ENCODE measurements around the gene SCT.

SCT gene

DNA sequence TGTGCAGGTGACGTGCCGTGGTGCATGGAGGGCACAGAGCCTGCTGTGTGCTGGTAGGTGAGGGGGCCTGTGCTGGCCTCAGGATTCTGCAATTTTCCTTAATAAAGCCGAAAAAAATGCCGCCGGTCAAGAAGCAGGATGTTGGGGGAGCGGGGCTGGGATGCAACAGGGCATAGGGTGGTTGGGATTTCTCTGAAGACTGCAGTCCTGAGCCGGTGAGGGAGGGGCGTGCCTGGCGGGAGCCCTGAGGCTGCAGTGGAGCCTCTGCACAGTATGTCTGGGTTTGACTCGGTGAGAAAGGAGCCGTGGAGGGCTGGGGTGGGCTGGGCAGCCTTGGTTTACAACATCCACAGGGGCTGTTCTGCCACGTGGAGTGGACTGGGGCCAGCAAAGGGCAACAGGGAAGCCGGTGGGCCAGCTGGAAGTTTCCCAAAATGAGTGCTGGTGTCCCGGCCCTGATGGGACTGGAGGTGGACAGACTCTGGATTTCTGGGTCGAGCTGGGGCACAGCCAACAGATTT lies 3.6 kb downstream of the SCT start:
- DNase-seq (ENCODE audit: low read depth in 3 of 3): no peak

GRCh38 chr11:621838-622237 lies 5.1 kb downstream of the SCT start:
- no peak for DNase-seq (ENCODE audit: low read depth in 3 of 3)

GRCh38 chr11:620935-621814 lies 5.8 kb downstream of the SCT start:
- no peak for DNase-seq (ENCODE audit: low read depth in 3 of 3)

- DNase-seq (ENCODE audit: low read depth in 3 of 3): no peak
These were observed 6.8 kb downstream of the SCT start for GRCh38 chr11:620201-620600.

DNA sequence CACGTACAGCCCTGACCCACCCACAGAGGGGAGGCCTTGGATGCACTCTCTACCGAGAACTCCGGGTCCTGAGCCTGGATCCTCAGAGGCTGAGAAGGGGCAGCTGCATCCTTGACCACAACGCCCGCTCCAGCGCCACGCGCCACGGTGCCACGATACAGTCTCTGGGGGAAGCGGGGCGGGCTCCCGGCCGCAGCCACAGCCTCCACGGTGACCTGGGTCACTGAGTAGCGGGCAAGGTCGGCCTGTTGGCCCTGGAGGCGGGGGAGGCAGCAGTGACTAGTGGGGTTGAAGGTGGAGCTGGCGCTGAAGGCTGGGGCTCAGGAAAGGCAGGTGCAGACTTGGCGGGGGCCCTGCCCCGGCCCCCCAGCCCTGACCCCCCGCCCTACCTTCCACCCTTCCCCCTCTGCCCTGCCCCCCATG lies 7.3 kb downstream of the SCT start:
- no peak for DNase-seq (ENCODE audit: low read depth in 3 of 3)

DNA sequence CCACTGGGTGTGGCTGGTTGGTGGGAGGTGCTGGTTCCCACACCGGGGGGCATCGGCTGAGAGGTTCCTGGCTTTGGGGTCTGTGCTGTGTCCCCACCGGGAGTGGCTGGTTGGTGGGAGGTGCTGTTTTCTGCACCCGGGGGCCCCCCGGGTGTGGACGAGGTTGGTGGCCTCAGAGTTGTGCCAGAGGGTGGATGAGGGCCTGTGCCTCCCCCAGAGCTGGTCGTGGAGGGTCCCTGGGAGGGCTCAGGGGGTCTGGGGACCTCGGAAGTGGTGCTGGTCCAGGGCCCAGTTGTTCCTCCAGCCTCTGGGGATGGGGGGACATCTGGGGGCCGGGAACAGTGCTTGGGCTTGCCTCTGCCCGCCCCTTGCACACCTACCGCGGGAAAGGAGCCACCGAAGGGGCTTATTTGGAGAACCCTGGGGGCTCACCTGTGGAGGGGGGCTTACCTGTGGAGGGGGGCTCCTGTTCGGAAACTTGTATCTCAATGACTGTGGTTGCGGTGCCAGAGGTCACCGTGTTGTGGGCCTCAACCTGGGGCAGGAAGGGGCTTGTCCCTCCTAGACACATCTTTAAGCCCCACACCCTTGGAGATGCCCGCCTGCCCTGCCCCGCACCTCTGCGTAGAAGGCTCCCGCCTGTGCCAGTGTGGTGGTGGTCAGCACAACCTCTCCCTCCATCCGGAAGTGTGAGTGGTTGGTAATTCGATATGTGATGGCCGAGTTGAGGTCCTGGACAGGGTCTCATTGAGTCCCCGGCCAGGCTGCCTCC lies 7.9 kb downstream of the SCT start:
- DNase-seq (ENCODE audit: low read depth in 3 of 3): no peak

DNA sequence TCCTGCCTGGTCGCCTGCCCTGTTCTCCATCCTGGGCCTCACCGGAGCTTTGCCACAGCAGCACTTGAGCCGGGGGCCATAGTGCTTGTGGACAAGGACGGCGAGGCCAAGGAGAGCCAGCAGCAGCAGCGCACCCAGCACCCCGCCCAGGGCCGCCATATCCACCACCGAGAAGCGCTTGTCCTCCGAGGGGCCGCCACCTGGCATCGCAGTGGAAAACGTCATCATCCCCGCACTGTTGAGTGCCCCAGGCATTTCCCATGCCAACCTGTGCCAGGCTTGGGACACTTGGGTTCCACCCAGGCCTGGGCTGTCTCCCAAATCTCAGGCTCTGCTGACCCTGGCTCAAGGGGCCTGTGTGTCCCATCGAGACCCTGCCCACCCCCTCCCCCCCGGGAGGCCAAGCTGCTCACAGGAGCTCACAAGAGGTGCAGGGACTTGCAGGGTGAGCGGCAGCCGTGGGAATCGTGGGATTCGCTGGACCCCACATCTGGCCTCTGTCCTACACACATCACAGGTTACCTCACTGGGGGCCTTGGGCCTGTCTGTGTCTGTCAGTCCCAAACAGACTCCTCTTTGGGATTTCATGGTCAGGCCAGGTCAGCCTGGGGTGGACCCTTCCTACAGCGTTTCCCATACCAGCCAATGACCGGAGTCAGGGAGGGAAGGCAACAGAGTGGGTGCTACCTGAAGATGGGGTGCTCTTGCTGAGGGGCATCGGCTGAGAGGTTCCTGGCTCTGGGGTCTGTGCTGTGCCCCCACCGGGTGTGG lies 8.9 kb downstream of the SCT start:
- no peak for DNase-seq (ENCODE audit: low read depth in 3 of 3)

- DNase-seq (ENCODE audit: low read depth in 3 of 3): no peak
These were observed 9.6 kb downstream of the SCT start for GRCh38 chr11:617199-617911.

- no peak for DNase-seq (ENCODE audit: low read depth in 3 of 3)
These were observed 10.4 kb downstream of the SCT start for GRCh38 chr11:616320-617198.

DNA sequence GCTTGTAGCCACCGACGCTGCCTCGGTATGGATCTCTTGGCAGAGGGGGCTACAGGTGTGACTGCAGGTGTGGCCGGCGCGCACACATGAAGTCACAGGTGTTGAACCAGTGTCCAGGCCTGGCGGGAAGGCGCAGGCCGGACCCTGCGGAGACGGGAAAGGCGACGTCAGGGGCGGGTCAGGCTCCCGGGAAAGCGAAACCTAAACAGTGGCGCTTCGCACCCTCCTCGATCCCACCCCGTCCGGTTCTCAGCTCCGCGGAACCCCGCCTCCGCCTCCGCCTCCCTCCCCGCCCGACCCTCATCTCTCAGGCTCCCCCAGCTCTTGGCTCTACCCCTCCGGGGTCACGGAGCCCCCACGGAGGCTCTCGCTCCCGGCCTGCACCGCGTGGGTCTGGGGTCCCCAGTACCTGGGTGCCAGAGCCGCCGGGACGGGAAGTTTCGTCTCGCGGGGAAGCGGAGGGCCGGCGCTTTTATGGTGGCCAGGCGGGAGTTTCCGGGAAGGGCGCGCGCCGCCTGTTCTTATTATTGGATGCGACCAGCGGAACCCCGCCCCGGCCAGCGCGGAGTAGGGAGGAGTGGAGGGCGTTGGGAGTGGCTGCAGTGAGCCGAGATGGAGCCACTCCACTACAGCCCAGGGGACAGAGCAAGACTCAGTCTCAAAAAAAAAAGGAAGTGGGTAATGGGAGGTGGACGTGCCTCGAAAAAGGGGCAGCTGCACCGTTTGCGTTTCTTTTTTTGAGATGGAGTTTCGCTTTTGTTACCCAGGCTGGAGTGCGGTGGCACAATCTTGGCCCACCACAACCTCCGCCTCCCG lies 11.3 kb downstream of the SCT start, which contains the start of gene IRF7:
Gene IRF7 (minus strand): TSS at position 447 of the 816 bp plus-strand sequence. CDS start 586 bp downstream, outside the sequence.
- peak; percentile 58 to 85 (median 70) for DNase-seq (ENCODE audit: low read depth in 3 of 3)

- DNase-seq (ENCODE audit: low read depth in 3 of 3): no peak
These were observed 12.1 kb downstream of the SCT start for GRCh38 chr11:614623-615503.

GRCh38 chr11:614021-614622 lies 12.9 kb downstream of the SCT start:
- DNase-seq (ENCODE audit: low read depth in 3 of 3): no peak

DNA sequence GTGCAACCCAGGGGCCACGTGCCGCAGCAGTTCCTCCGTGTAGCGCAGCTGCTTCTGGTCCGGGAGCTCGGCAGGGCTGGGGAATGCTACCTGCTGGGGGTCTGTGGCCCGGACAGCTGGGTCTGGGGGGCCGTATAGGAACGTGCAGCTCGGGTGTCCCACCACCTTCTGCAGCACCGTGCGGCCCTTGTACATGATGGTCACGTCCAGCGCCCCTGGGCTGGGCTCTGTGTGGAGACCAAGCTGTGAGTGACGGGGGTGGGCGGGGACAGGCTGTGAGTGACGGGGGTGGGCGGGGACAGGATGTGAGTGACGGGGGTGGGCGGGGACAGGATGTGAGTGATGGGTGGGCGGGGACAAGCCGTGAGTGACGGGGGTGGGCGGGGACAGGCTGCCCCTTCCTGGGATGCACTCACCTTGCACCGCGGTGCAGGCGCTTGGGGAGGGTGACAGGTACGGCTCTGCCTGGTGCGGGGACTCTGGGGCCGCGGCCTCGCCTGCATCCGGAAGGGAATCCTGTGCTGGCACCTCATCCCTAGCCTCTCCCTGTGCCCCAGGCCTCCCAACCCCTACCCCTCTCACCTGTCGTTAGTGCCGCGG lies 13.5 kb downstream of the SCT start:
- DNase-seq (ENCODE audit: low read depth in 3 of 3): peak; percentile 62 to 81 (median 64)

- no peak for DNase-seq (ENCODE audit: low read depth in 3 of 3)
These were observed 14.1 kb downstream of the SCT start for GRCh38 chr11:612961-613300.

DNA sequence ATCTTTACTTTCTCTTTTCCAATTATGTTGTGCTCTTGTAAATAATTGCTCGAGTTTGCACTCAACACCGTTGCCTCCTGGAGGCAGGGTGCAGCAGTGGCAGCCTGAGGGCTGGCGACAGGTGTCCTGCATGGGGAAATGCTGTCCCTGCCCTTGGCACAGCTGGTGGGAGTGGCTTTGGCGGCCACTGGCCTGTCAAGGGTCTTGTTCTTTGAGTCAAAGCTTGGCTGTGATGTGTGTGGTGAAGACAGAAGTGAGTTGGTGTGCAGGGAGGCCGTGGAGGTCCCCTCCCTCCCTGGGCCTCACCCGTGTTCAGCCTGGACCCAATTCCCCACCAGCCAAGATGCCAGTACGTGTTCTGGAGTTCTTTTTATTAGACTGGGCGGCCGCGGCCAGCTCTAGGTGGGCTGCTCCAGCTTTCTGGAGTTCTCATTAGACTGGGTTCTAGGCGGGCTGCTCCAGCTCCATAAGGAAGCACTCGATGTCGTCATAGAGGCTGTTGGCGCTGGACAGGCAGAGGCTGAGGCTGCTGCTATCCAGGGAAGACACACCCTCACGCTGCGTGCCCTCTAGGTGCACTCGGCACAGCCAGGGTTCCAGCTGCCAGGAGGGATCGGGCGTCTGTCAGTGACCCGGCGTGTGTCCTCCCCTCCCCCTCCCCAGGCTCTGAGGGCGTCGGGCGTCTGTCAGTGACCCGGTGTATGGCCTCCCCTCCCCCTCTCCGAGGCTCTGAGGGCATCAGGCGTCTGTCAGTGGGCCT lies 14.6 kb downstream of the SCT start:
- DNase-seq (ENCODE audit: low read depth in 3 of 3): no peak

Measured in stimulated activated CD4-positive, alpha-beta T cell treated with anti-CD3 and anti-CD28 coated beads, TNF-alpha, amount 100 ng/mL, for 24 hours (primary cell).